ENCODE results near the gene GGPS1.
"Not testable (repeated sequence)": the region's sequence is repeated elsewhere in the genome, so short reads cannot be mapped to it uniquely, and the experiment has no call there.

GGPS1 gene

GRCh38 chr1:235304549-235305451 is 23.6 kb upstream of the GGPS1 start:
- no peak for DNase-seq (ENCODE audit: low read depth)

GRCh38 chr1:235307158-235308124 is 20.9 kb upstream of the GGPS1 start:
- no peak for DNase-seq (ENCODE audit: low read depth)

GRCh38 chr1:235309206-235309605 is 19.2 kb upstream of the GGPS1 start:
- DNase-seq (ENCODE audit: low read depth): not testable (repeated sequence)

- DNase-seq (ENCODE audit: low read depth): no peak
Observed at GRCh38 chr1:235313262-235313661, 15.1 kb upstream of the GGPS1 start.

GRCh38 chr1:235313931-235314678 is 14.3 kb upstream of the GGPS1 start:
- DNase-seq (ENCODE audit: low read depth): no peak

GRCh38 chr1:235315173-235315572 is 13.2 kb upstream of the GGPS1 start:
- no peak for DNase-seq (ENCODE audit: low read depth)

GRCh38 chr1:235315735-235316134 is 12.6 kb upstream of the GGPS1 start:
- DNase-seq (ENCODE audit: low read depth): no peak

- no peak for DNase-seq (ENCODE audit: low read depth)
Observed at GRCh38 chr1:235317168-235317567, 11.2 kb upstream of the GGPS1 start.

GRCh38 chr1:235319255-235319654 is 9.1 kb upstream of the GGPS1 start:
- DNase-seq (ENCODE audit: low read depth): no peak

- DNase-seq (ENCODE audit: low read depth): no peak
Observed at GRCh38 chr1:235320521-235321179, 7.7 kb upstream of the GGPS1 start.

GRCh38 chr1:235324296-235324695 is 4.1 kb upstream of the GGPS1 start:
- DNase-seq (ENCODE audit: low read depth): no peak

- no peak for DNase-seq (ENCODE audit: low read depth)
Observed at GRCh38 chr1:235325139-235325538, 3.2 kb upstream of the GGPS1 start.

- DNase-seq (ENCODE audit: low read depth): no peak
Observed at GRCh38 chr1:235325854-235326253, 2.5 kb upstream of the GGPS1 start.

GRCh38 chr1:235326719-235327558 is 1.4 kb upstream of the GGPS1 start:
- DNase-seq (ENCODE audit: low read depth): peak; percentile 50

- DNase-seq (ENCODE audit: low read depth): peak; percentile 27
Observed at GRCh38 chr1:235327559-235328270, 655 bp upstream of the GGPS1 start, which contains the start of gene ARID4B. TSS of gene ARID4B (minus strand) at chr1:235328179. CDS start at chr1:235326919, 1,260 bp downstream.

- peak; percentile 26 for DNase-seq (ENCODE audit: low read depth)
Observed at GRCh38 chr1:235329139-235329902, 951 bp downstream of the GGPS1 start.

- no peak for DNase-seq (ENCODE audit: low read depth)
Observed at GRCh38 chr1:235330918-235331285, 2.5 kb downstream of the GGPS1 start.

- no peak for DNase-seq (ENCODE audit: low read depth)
Observed at GRCh38 chr1:235331401-235331800, 3.0 kb downstream of the GGPS1 start.

- DNase-seq (ENCODE audit: low read depth): no peak
Observed at GRCh38 chr1:235336903-235337302, 8.5 kb downstream of the GGPS1 start.
